NCI-H82 treated with DMSO at 0.1 percent for 48 hours (cell line): ENCODE data around the gene DNLZ.
"Not testable (repeated sequence)": the region's sequence is repeated elsewhere in the genome, so short reads cannot be mapped to it uniquely, and the experiment has no call there.

Experiments
- DNase-seq: peaks from one replicate; lab custom pipeline; 2025; ENCODE audit not compliant: unreplicated experiment; lab: John Stamatoyannopoulos, UW

DNLZ gene

DNA sequence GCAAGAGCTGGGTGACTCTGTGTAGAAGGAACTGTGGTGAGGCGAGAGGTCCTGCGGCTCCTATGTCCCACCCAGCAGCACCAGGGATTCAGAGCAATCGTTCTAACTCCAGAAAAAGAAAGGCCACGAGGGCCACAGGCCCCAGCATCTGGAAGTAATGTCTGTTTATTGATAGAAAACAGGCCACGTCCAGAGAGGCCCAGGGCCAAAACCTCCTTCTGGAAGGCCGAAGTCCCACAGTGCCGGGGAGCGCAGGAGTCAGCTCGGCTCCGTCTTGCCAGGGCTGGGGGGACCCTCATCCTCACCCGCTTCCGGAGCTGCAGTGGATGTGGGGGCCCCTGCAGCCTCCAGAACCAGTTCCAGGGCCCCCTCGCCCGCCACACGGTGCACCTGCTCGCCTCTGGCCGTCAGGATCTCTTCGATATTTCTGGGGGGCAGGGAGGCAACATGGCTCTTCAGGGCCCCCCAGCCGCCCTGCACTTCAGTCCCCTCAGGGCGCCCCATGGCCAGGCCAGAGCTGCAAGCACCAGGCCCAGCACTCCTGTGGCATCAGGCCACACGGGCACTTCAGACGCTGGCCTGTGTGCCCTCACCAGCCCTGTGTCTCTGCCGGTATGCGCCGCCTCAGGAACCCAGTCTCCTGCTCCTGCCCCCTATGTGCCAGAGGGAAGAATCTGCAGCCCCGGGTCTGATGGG lies 1.6 kb downstream of the DNLZ start:
- no peak for DNase-seq

GRCh38 chr9:136361047-136361753 lies 2.3 kb downstream of the DNLZ start:
- no peak for DNase-seq

- DNase-seq: no peak
Measured at GRCh38 chr9:136359774-136360718, 3.5 kb downstream of the DNLZ start.

- DNase-seq: no peak
Measured at GRCh38 chr9:136358888-136359287, 4.7 kb downstream of the DNLZ start.

DNA sequence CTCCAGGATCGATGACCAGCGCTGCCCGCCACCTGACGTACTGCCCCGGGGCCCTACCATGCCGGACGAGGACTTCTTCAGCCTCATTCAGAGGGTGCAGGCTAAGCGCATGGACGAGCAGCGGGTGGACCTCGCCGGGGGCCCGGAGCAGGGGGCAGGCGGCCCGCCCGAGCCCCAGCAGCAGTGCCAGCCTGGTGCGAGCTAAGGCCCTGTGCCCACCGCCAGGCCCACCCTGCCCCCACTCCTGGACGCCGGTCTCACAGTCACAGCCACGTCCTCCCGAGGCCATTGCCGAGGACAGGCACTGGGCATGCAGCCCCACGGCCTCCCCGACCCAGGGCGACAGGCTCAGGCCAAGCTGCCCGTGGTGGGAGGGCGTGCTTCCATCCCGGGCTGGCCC lies 5.5 kb downstream of the DNLZ start:
- DNase-seq: no peak

- DNase-seq: no peak
Measured at GRCh38 chr9:136357202-136357725, 6.3 kb downstream of the DNLZ start.

DNA sequence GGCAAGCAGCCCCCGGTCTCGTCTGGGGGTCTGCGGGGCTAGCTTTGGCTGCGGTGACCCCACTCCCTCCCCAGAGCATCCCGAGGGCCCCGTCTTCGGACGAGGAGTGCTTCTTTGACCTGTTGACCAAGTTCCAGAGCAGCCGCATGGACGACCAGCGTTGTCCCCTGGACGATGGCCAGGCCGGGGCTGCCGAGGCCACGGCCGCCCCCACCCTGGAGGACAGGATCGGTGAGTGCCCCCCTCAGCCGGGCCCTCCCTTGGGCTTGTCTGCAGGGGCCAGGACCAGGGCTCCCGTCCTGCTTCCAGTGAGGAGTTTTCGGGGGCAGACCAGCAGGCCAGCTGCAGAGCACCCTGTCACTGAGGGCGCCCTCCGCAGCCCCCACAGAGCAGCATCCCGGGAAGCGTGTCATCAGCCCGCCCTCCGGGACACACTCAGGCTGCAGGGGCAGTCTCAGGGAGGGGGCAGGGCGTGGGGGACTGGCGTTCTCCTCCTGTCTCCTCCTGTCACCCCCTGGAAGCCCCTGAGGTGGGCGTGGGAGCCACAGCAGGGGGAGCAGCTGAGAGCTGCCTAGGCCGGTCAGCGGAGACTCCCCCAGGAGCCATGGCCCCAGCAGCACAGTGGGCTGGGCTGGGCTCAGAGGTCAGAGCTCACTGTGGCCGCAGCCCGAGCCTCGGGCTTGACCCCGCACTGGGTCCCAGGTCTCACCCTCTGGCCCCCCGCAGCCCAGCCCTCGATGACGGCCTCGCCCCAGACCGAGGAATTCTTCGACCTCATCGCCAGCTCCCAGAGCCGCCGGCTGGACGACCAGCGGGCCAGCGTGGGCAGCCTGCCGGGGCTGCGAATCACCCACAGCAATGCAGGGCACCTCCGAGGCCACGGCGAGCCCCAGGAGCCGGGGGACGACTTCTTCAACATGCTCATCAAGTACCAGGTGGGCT lies 7.7 kb downstream of the DNLZ start:
- DNase-seq: no peak

DNA sequence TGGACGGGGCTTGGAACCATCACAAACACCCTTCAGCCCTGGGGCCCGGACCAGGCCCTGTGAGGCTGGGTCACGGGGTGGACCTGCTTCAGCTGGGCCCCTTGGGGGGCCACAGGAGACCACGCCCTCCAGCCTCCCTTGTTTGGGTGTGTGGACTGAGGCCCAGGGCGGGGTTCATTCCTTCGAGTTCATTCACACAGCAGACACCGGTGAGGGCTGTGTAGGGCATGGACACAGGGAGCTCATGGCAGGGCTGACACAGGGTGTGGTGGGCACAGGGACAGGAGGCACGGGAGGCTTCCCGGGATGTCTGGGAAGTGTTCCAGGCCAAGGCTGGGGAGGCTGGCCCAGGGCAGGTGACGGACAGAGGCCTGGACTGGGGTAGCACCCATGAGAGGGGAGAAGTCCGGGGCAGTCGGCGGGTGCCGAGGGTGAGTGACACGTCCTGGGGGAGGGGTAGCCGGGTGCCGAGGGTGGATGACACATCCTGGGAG lies 8.9 kb downstream of the DNLZ start:
- DNase-seq: no peak

GRCh38 chr9:136353757-136354488 lies 9.6 kb downstream of the DNLZ start:
- DNase-seq: no peak

DNA sequence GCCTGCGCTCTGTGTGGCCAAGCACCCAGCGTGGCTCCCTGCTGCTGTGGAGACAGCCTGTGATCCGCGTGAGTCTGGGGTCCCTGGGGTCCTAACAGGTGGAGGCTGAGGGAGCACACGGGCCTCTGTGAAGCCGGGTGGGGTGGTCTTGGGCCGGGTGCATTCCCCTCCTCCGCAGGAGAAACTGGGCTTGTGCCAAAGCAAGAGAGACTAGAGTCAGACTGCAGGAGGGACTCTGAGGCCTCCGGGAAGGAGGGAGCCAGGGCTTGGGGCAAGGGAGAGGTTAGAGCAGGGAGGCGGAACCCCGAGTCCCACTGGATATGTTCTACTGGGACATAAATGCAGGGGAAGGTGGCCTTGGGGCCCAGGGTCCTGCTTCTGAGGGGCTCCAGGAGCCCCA lies 10.5 kb downstream of the DNLZ start:
- no peak for DNase-seq

DNA sequence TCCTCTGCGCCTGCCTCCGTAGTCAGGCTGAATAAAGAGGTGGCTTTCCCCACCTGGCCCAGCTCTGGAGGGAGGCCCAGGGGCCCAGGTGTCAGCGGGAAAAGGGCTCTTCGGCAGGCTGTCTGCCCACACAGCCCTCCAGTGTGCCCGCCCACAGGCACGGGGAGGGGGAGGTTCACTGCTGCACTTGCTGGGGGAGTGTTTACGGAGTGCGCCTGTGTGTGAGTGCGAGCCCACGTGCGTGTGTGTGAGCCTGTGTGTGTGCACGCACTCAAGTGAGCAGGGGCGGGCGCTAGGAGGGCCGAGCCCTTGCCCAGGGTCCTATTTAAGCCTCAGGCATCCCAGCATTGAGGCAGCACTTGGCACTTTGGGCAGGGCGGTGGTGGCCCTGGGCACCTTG lies 10.9 kb downstream of the DNLZ start:
- no peak for DNase-seq

DNA sequence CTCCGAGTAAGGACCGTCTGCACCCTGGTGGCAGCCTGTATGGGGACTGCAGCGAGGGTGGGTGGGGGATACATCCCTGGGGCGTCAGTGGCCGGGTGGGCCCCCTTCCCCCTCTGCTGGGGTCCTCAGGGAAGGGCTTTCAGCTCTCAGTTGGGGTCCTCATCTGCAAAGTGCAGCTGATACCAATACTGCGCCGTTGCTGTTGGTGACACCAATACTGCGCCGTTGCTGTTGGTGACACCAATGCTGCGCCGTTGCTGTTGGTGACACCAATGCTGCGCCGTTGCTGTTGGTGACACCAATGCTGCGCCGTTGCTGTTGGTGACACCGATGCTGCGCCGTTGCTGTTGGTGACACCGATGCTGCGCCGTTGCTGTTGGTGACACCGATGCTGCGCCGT lies 11.7 kb downstream of the DNLZ start:
- DNase-seq: not testable (repeated sequence)

- DNase-seq: no peak
Measured at GRCh38 chr9:136351252-136351800, 12.2 kb downstream of the DNLZ start.

DNA sequence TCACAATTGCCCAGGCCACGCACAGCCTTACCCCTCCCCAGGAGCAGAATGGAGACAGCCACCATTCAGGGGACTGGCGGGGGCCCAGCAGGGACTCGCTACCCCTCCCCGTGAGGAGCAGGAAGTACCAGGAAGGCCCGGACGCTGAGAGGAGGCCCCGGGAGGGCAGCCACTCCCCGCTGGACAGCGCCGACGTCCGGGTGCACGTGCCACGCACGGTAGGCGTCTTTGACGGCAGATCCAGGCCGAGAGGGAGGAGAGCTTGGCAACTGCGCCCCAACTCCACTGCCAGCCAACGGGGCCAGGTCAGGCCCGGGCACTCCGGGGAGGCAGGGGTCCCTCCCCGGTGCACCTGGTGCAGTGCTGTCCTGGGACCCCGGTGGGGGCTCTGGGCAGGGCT lies 14.0 kb downstream of the DNLZ start:
- no peak for DNase-seq

DNA sequence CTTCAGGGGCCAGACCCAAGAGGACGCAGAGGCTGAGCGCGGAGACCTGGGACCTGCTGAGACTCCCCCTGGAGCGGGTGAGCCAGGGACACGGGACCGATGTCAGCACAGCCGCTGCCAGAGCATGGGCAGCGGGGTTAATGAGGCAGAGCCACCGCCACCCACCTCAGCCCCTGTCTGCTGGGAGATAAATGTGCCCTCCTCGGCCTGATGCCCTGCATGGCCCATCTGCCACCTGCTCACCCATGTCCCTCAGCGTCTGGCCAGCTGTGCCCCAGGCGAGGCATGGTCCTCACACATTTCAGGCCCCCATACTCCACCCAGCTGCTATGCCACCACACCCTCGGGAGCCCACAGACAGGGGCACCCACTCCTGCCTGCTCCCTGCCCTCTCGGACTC lies 14.9 kb downstream of the DNLZ start:
- no peak for DNase-seq

GRCh38 chr9:136347472-136348256 lies 15.9 kb downstream of the DNLZ start:
- DNase-seq: no peak

DNA sequence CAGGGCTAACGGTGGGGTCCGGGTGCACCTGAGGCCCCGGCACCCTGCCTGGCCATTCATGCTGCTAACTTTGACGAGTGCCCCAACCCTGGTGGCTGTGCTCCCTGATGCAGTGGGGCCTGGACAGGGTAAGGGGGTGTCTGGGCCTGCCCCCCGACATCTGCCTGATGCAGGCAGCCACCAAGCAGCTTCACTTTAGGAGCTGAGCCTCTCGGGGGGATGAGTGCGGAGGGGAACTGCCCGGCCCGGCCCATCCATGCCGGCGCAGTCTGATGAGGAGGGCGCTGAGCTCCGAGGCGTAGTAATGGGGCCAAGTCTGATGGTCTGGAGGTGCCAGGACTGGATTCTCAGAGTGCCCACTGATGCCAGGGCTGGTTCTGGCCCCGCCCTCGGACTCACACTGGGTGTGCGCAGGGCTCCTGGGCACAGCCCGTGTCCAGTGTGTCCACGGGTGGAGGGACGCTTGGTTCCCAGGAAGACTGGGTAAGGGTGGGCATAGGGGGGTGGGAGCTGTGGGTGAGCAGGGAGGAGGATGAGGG lies 16.5 kb downstream of the DNLZ start:
- no peak for DNase-seq

- DNase-seq: no peak
Measured at GRCh38 chr9:136346157-136346481, 17.4 kb downstream of the DNLZ start.
